SU-DHL-6 (cell line): ENCODE data around the gene CYB5R2.

ENCODE experiments used
- H2AFZ ChIP-seq: fragments of 200-600 bp; sonication (generic); 2 replicates; pipeline ENCODE4 v1.6.1; 2014; ENCODE audit warnings: low read depth, mild to moderate bottlenecking, moderate library complexity, mixed read lengths, antibody characterized with exemption, low read length; ENCODE audit not compliant: severe bottlenecking
- H3F3A ChIP-seq: fragments of 200-600 bp; shearing (Covaris generic); 2 replicates; pipeline ENCODE4 v1.6.0; 2016; ENCODE audit warnings: antibody characterized with exemption, mild to moderate bottlenecking; ENCODE audit not compliant: insufficient read depth
- H3K27ac ChIP-seq: fragments of 200-600 bp; sonication (generic); 2 replicates; pipeline ENCODE4 v1.5.1; 2016; ENCODE audit warnings: low read depth, mild to moderate bottlenecking, low read length, moderate library complexity, mixed read lengths
- H3K27me3 ChIP-seq: fragments of 200-600 bp; sonication (generic), shearing (Covaris generic); 2 replicates; pipeline ENCODE4 v1.6.0; 2014; ENCODE audit warnings: mild to moderate bottlenecking, low read length
- H3K36me3 ChIP-seq: fragments of 200-600 bp; sonication (generic); 2 replicates; pipeline ENCODE4 v1.6.1; 2014; ENCODE audit warnings: mild to moderate bottlenecking, low read length, mixed read lengths
- H3K4me2 ChIP-seq: fragments of 300-600, 200-600 bp; shearing (Covaris generic), sonication (generic); 2 replicates; pipeline ENCODE4 v1.6.0; 2014; ENCODE audit warnings: low read length, low read depth, mild to moderate bottlenecking; ENCODE audit not compliant: poor library complexity, severe bottlenecking
- H3K4me3 ChIP-seq: fragments of 200-600 bp; sonication (generic); 2 replicates; pipeline ENCODE4 v1.5.1; 2014; ENCODE audit warnings: antibody characterized with exemption, low read length, mild to moderate bottlenecking, mixed read lengths; ENCODE audit not compliant: insufficient read depth, poor library complexity, severe bottlenecking
- H3K79me2 ChIP-seq: fragments of 200-600 bp; sonication (generic); 2 replicates; pipeline ENCODE4 v1.6.1; 2014; ENCODE audit warnings: mild to moderate bottlenecking, low read length, moderate library complexity; ENCODE audit not compliant: insufficient read depth
- H3K9ac ChIP-seq: fragments of 200-600 bp; sonication (generic); 2 replicates; pipeline ENCODE4 v1.7.0; 2014; ENCODE audit warnings: mild to moderate bottlenecking, low read length
- H3K9me2 ChIP-seq: fragments of 200-600 bp; sonication (generic); replicated peaks from 2 replicates; pipeline ENCODE4 v1.6.1; 2014; ENCODE audit warnings: low read length; ENCODE audit not compliant: insufficient read depth
- H3K9me3 ChIP-seq: fragments of 200-600 bp; sonication (generic); 2 replicates; pipeline ENCODE4 v1.6.1; 2014; ENCODE audit warnings: low read length, mixed read lengths; ENCODE audit not compliant: insufficient read depth
- H4K20me1 ChIP-seq: fragments of 200-600 bp; sonication (generic); 2 replicates; pipeline ENCODE4 v1.6.1; 2014; ENCODE audit warnings: low read depth, mild to moderate bottlenecking, antibody characterized with exemption, low read length, moderate library complexity, mixed read lengths
- CTCF ChIP-seq: fragments of 200-600 bp; sonication (generic); IDR thresholded peaks from one replicate; pipeline ENCODE4 v1.5.1; 2017; ENCODE audit warnings: antibody characterized with exemption, mild to moderate bottlenecking, low read length, moderate library complexity; ENCODE audit not compliant: insufficient read depth, poor library complexity, severe bottlenecking
- EZH2phosphoT487 ChIP-seq: fragments of 200-600 bp; sonication (generic), shearing (Covaris generic); conservative IDR thresholded peaks from 2 replicates; pipeline ENCODE4 v1.6.1; 2018; ENCODE audit warnings: mild to moderate bottlenecking, antibody characterized with exemption, low read length, moderate library complexity, mixed read lengths

Gene CYB5R2

DNA sequence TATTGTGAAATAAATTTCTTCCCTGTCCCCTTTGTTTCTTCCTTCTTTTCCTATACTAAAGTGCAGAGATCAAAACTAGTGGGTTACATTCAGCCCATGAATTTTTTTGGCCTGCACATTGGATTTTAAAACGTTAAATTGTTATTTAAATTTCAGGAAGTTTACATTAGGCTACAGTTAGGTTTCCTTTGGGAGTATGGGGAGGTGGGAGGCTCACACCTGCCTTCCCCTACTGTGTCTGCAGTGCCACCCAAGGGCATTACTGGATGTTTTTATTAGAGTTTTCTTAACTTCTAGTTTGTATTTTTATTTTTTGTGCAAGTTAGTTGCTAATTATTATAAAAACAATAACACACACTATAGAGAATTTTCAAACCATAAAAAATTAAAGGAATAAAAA, 51.7 kb downstream of the CYB5R2 start:
- H2AFZ ChIP-seq: no peak overlapping the region
- H3K4me2 ChIP-seq: no peak overlapping the region
- no peaks in the 10 kb centered on the region for H3K79me2 ChIP-seq
- no peaks in the 10 kb centered on the region for H3F3A ChIP-seq
- TF ChIP-seq EZH2phosphoT487 (no peak), CTCF (no peak)
- H3K36me3 ChIP-seq: no peaks in the 10 kb centered on the region
- no peaks in the 10 kb centered on the region for H3K27me3 ChIP-seq
- no peak overlapping the region for H3K4me3 ChIP-seq
- H3K27ac ChIP-seq: no peak overlapping the region
- H3K9me2 ChIP-seq: no peaks in the 10 kb centered on the region
- no peaks in the 10 kb centered on the region for H3K9me3 ChIP-seq
- no peaks in the 10 kb centered on the region for H4K20me1 ChIP-seq
- H3K9ac ChIP-seq: no peak overlapping the region

- no peak overlapping the region for H3K9ac ChIP-seq
- no peak overlapping the region for H3K4me3 ChIP-seq
- H3K9me3 ChIP-seq: no peaks in the 10 kb centered on the region
- H2AFZ ChIP-seq: no peak overlapping the region
- H4K20me1 ChIP-seq: no peaks in the 10 kb centered on the region
- H3F3A ChIP-seq: no peaks in the 10 kb centered on the region
- no peak overlapping the region for H3K27ac ChIP-seq
- no peaks in the 10 kb centered on the region for H3K27me3 ChIP-seq
- H3K4me2 ChIP-seq: no peak overlapping the region
- H3K79me2 ChIP-seq: no peaks in the 10 kb centered on the region
- no peaks in the 10 kb centered on the region for H3K36me3 ChIP-seq
- TF ChIP-seq EZH2phosphoT487: no peak
- TF ChIP-seq CTCF: no peak
- H3K9me2 ChIP-seq: no peaks in the 10 kb centered on the region
Measured at GRCh38 chr11:7621090-7621489, 52.2 kb downstream of the CYB5R2 start.

DNA sequence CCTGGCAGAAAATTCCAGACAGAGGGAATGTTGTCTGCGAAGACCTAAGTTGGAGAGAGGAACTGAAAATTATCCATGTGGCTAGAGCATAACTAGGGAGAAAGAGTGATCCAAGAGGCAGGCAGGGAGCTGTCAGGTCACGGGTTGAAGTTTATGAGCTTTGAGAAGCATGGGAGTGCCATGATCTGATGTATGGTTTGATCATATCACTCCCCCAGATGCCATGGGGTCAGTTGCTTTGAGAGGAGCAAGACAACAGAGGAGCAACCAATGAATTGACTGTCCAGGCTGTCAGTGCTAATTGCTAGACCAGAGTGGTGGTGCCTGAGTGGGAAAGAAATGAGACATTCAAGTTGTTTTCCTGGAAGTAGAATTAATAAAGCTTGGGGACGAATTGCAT, 54.0 kb downstream of the CYB5R2 start:
- Histone ChIP-seq H3K79me2 (no peaks in the 10 kb centered on the region), H2AFZ (no peak overlapping the region), H3K36me3 (no peaks in the 10 kb centered on the region), H3F3A (no peaks in the 10 kb centered on the region), H3K27me3 (no peaks in the 10 kb centered on the region), H3K9me2 (no peaks in the 10 kb centered on the region), H3K27ac (no peak overlapping the region), H4K20me1 (no peaks in the 10 kb centered on the region), H3K9me3 (no peaks in the 10 kb centered on the region), H3K9ac (no peak overlapping the region), H3K4me2 (no peak overlapping the region), H3K4me3 (no peak overlapping the region)
- no peak for TF ChIP-seq EZH2phosphoT487
- no peak for TF ChIP-seq CTCF

GRCh38 chr11:7617032-7617431, 56.3 kb downstream of the CYB5R2 start:
- Histone ChIP-seq H3K9me3 (no peaks in the 10 kb centered on the region), H3K27ac (no peak overlapping the region), H3K36me3 (no peaks in the 10 kb centered on the region)

More at GRCh38 chr11:7617032-7617431, 56.3 kb downstream of the CYB5R2 start:
- no peaks in the 10 kb centered on the region for H3F3A ChIP-seq
- no peak overlapping the region for H3K4me3 ChIP-seq
- H3K27me3 ChIP-seq: no peaks in the 10 kb centered on the region
- TF ChIP-seq EZH2phosphoT487: no peak
- TF ChIP-seq CTCF: no peak
- no peak overlapping the region for H3K9ac ChIP-seq
- no peaks in the 10 kb centered on the region for H4K20me1 ChIP-seq
- H3K79me2 ChIP-seq: no peaks in the 10 kb centered on the region
- H3K4me2 ChIP-seq: no peak overlapping the region
- no peak overlapping the region for H2AFZ ChIP-seq
- no peaks in the 10 kb centered on the region for H3K9me2 ChIP-seq
